ENCODE data around the gene RAB36.

The RAB36 gene

GRCh38 chr22:23202812-23203451 is 57.7 kb downstream of the RAB36 start:
- Histone ChIP-seq H3K9ac (ENCODE audit: low read length in 2 of 2) (no peak overlapping the region), H3K36me3 (ENCODE audit: control insufficient read depth in 2 of 2, insufficient read depth in 2 of 2, low read length in 2 of 2) (peaks cover 0 to 4% of the 10 kb centered on the region in 2 donors), H3K9me3 (ENCODE audit: control insufficient read depth in 2 of 2, low read length in 2 of 2) (no peaks in the 10 kb centered on the region), H3K4me3 (ENCODE audit: low read length in 2 of 2) (no peak overlapping the region), H3K27me3 (ENCODE audit: control insufficient read depth in 1 of 2, insufficient read depth in 2 of 2, low read length in 2 of 2) (no peaks in the 10 kb centered on the region), H3K4me1 (ENCODE audit: control insufficient read depth, insufficient read depth, low read length) (peaks cover 30% of the 10 kb centered on the region), H3K27ac (ENCODE audit: low read length) (peak overlapping the region; percentile 41)

- Histone ChIP-seq H3K27me3 (ENCODE audit: control insufficient read depth in 1 of 2, insufficient read depth in 2 of 2, low read length in 2 of 2) (no peaks in the 10 kb centered on the region), H3K36me3 (ENCODE audit: control insufficient read depth in 2 of 2, insufficient read depth in 2 of 2, low read length in 2 of 2) (peaks cover 0 to 4% of the 10 kb centered on the region in 2 donors), H3K4me3 (ENCODE audit: low read length in 2 of 2) (no peak overlapping the region), H3K9me3 (ENCODE audit: control insufficient read depth in 2 of 2, low read length in 2 of 2) (no peaks in the 10 kb centered on the region), H3K9ac (ENCODE audit: low read length in 2 of 2) (no peak overlapping the region), H3K27ac (ENCODE audit: low read length) (peak overlapping the region; percentile 41), H3K4me1 (ENCODE audit: control insufficient read depth, insufficient read depth, low read length) (peaks cover 32% of the 10 kb centered on the region)
Observed at GRCh38 chr22:23203452-23204124, 58.3 kb downstream of the RAB36 start.

- no peaks in the 10 kb centered on the region for H3K9me3 ChIP-seq (ENCODE audit: control insufficient read depth in 2 of 2, low read length in 2 of 2)
- H3K27me3 ChIP-seq (ENCODE audit: control insufficient read depth in 1 of 2, insufficient read depth in 2 of 2, low read length in 2 of 2), result no peaks in the 10 kb centered on the region
- no peak overlapping the region for H3K27ac ChIP-seq (ENCODE audit: low read length)
- H3K4me1 ChIP-seq (ENCODE audit: control insufficient read depth, insufficient read depth, low read length), result peaks cover 32% of the 10 kb centered on the region
- no peak overlapping the region for H3K4me3 ChIP-seq (ENCODE audit: low read length in 2 of 2)
- peaks cover 0 to 4% of the 10 kb centered on the region in 2 donors for H3K36me3 ChIP-seq (ENCODE audit: control insufficient read depth in 2 of 2, insufficient read depth in 2 of 2, low read length in 2 of 2)
- H3K9ac ChIP-seq (ENCODE audit: low read length in 2 of 2), result no peak overlapping the region
Observed at GRCh38 chr22:23204125-23204488, 58.8 kb downstream of the RAB36 start.

- H3K4me3 ChIP-seq (ENCODE audit: low read length in 2 of 2), result peak overlapping the region in 1 of 2 donors; percentile 54
- H3K9ac ChIP-seq (ENCODE audit: low read length in 2 of 2), result no peak overlapping the region
Observed at GRCh38 chr22:23204541-23205157, 59.4 kb downstream of the RAB36 start.

GRCh38 chr22:23205339-23206049 is 60.2 kb downstream of the RAB36 start:
- peaks cover 32% of the 10 kb centered on the region for H3K4me1 ChIP-seq (ENCODE audit: control insufficient read depth, insufficient read depth, low read length)
- H3K9me3 ChIP-seq (ENCODE audit: control insufficient read depth in 2 of 2, low read length in 2 of 2), result no peaks in the 10 kb centered on the region
- H3K27me3 ChIP-seq (ENCODE audit: control insufficient read depth in 1 of 2, insufficient read depth in 2 of 2, low read length in 2 of 2), result no peaks in the 10 kb centered on the region
- peak overlapping the region in 1 of 2 donors; percentile 36 for H3K9ac ChIP-seq (ENCODE audit: low read length in 2 of 2)
- H3K4me3 ChIP-seq (ENCODE audit: low read length in 2 of 2), result no peak overlapping the region
- H3K36me3 ChIP-seq (ENCODE audit: control insufficient read depth in 2 of 2, insufficient read depth in 2 of 2, low read length in 2 of 2), result peaks cover 0 to 4% of the 10 kb centered on the region in 2 donors
- H3K27ac ChIP-seq (ENCODE audit: low read length), result peak overlapping the region; percentile 41

More at GRCh38 chr22:23204541-23205157, 59.4 kb downstream of the RAB36 start:
- no peaks in the 10 kb centered on the region for H3K9me3 ChIP-seq (ENCODE audit: control insufficient read depth in 2 of 2, low read length in 2 of 2)
- no peaks in the 10 kb centered on the region for H3K27me3 ChIP-seq (ENCODE audit: control insufficient read depth in 1 of 2, insufficient read depth in 2 of 2, low read length in 2 of 2)
- peaks cover 32% of the 10 kb centered on the region for H3K4me1 ChIP-seq (ENCODE audit: control insufficient read depth, insufficient read depth, low read length)
- peaks cover 0 to 4% of the 10 kb centered on the region in 2 donors for H3K36me3 ChIP-seq (ENCODE audit: control insufficient read depth in 2 of 2, insufficient read depth in 2 of 2, low read length in 2 of 2)
- peak overlapping the region; percentile 41 for H3K27ac ChIP-seq (ENCODE audit: low read length)

- Histone ChIP-seq H3K4me3 (ENCODE audit: low read length in 2 of 2) (no peak overlapping the region), H3K36me3 (ENCODE audit: control insufficient read depth in 2 of 2, insufficient read depth in 2 of 2, low read length in 2 of 2) (peaks cover 0 to 4% of the 10 kb centered on the region in 2 donors), H3K9ac (ENCODE audit: low read length in 2 of 2) (no peak overlapping the region), H3K27me3 (ENCODE audit: control insufficient read depth in 1 of 2, insufficient read depth in 2 of 2, low read length in 2 of 2) (no peaks in the 10 kb centered on the region), H3K27ac (ENCODE audit: low read length) (no peak overlapping the region), H3K4me1 (ENCODE audit: control insufficient read depth, insufficient read depth, low read length) (peaks cover 34% of the 10 kb centered on the region), H3K9me3 (ENCODE audit: control insufficient read depth in 2 of 2, low read length in 2 of 2) (no peaks in the 10 kb centered on the region)
Observed at GRCh38 chr22:23206915-23207314, 61.6 kb downstream of the RAB36 start.

GRCh38 chr22:23207729-23208393 is 62.6 kb downstream of the RAB36 start:
- H3K27ac ChIP-seq (ENCODE audit: low read length), result no peak overlapping the region

GRCh38 chr22:23210428-23211170 is 65.3 kb downstream of the RAB36 start:
- H3K4me3 ChIP-seq (ENCODE audit: low read length in 2 of 2), result no peak overlapping the region
- no peak overlapping the region for H3K27ac ChIP-seq (ENCODE audit: low read length)
- H3K36me3 ChIP-seq (ENCODE audit: control insufficient read depth in 2 of 2, insufficient read depth in 2 of 2, low read length in 2 of 2), result peaks cover 0 to 4% of the 10 kb centered on the region in 2 donors
- H3K27me3 ChIP-seq (ENCODE audit: control insufficient read depth in 1 of 2, insufficient read depth in 2 of 2, low read length in 2 of 2), result no peaks in the 10 kb centered on the region
- H3K9ac ChIP-seq (ENCODE audit: low read length in 2 of 2), result no peak overlapping the region
- no peaks in the 10 kb centered on the region for H3K9me3 ChIP-seq (ENCODE audit: control insufficient read depth in 2 of 2, low read length in 2 of 2)
- H3K4me1 ChIP-seq (ENCODE audit: control insufficient read depth, insufficient read depth, low read length), result peaks cover 34% of the 10 kb centered on the region

More at GRCh38 chr22:23207729-23208393, 62.6 kb downstream of the RAB36 start:
- Histone ChIP-seq H3K4me3 (ENCODE audit: low read length in 2 of 2) (no peak overlapping the region), H3K36me3 (ENCODE audit: control insufficient read depth in 2 of 2, insufficient read depth in 2 of 2, low read length in 2 of 2) (peaks cover 0 to 4% of the 10 kb centered on the region in 2 donors), H3K9ac (ENCODE audit: low read length in 2 of 2) (no peak overlapping the region), H3K27me3 (ENCODE audit: control insufficient read depth in 1 of 2, insufficient read depth in 2 of 2, low read length in 2 of 2) (no peaks in the 10 kb centered on the region), H3K9me3 (ENCODE audit: control insufficient read depth in 2 of 2, low read length in 2 of 2) (no peaks in the 10 kb centered on the region), H3K4me1 (ENCODE audit: control insufficient read depth, insufficient read depth, low read length) (peaks cover 44% of the 10 kb centered on the region)

GRCh38 chr22:23211622-23212021 is 66.3 kb downstream of the RAB36 start:
- H3K9ac ChIP-seq (ENCODE audit: low read length in 2 of 2), result no peak overlapping the region
- H3K9me3 ChIP-seq (ENCODE audit: control insufficient read depth in 2 of 2, low read length in 2 of 2), result no peaks in the 10 kb centered on the region
- H3K4me3 ChIP-seq (ENCODE audit: low read length in 2 of 2), result no peak overlapping the region
- H3K27ac ChIP-seq (ENCODE audit: low read length), result no peak overlapping the region
- H3K4me1 ChIP-seq (ENCODE audit: control insufficient read depth, insufficient read depth, low read length), result peaks cover 31% of the 10 kb centered on the region
- H3K36me3 ChIP-seq (ENCODE audit: control insufficient read depth in 2 of 2, insufficient read depth in 2 of 2, low read length in 2 of 2), result peaks cover 0 to 4% of the 10 kb centered on the region in 2 donors
- H3K27me3 ChIP-seq (ENCODE audit: control insufficient read depth in 1 of 2, insufficient read depth in 2 of 2, low read length in 2 of 2), result no peaks in the 10 kb centered on the region
